Esophagus muscularis mucosa (tissue), 4 donors: ENCODE data around the gene ACLY.
"Not testable (repeated sequence)": the region's sequence is repeated elsewhere in the genome, so short reads cannot be mapped to it uniquely, and the experiment has no call there.

Experiments used
- CTCF ChIP-seq, 3 experiments: fragments of 200-600 bp in 2 of 3; fragments of 450-650 bp in 1 of 3; sonication (generic) in 2 of 3; IDR thresholded peaks; one replicate each; pipeline ENCODE4 v1.5.1; 2017 to 2019; ENCODE audit warnings: antibody characterized with exemption in 3 of 3, mild to moderate bottlenecking in 2 of 3, moderate library complexity in 1 of 3
- EP300 ChIP-seq: sonication (generic); formaldehyde crosslinking; IDR thresholded peaks from one replicate; pipeline ENCODE4 v1.6.1; 2017; ENCODE audit warnings: antibody characterized with exemption
- POLR2A ChIP-seq: fragments of 450-650 bp; IDR thresholded peaks from one replicate; pipeline ENCODE4 v1.6.1; 2017; ENCODE audit warnings: antibody characterized with exemption, moderate library complexity, mild to moderate bottlenecking, low read depth

- not testable (repeated sequence) for TF ChIP-seq POLR2A; EP300; CTCF (IDR thresholded peaks at IDR 0.05)
Observed at GRCh38 chr17:41931715-41932114, 13.0 kb upstream of the ACLY start.
